Activated CD4-positive, CD25-positive, alpha-beta regulatory T cell treated with anti-CD3 and anti-CD28 coated beads, Interleukin-2, amount 50 U/mL, for 16 hours (primary cell): ENCODE data around the gene GNB1L.
"Not testable (repeated sequence)": the region's sequence is repeated elsewhere in the genome, so short reads cannot be mapped to it uniquely, and the experiment has no call there.

Experiments used
- DNase-seq: peaks from one replicate; pipeline ENCODE4 v3.0.0-alpha.2; 2020; ENCODE audit warnings: low read depth, low spot score

Gene GNB1L

DNA sequence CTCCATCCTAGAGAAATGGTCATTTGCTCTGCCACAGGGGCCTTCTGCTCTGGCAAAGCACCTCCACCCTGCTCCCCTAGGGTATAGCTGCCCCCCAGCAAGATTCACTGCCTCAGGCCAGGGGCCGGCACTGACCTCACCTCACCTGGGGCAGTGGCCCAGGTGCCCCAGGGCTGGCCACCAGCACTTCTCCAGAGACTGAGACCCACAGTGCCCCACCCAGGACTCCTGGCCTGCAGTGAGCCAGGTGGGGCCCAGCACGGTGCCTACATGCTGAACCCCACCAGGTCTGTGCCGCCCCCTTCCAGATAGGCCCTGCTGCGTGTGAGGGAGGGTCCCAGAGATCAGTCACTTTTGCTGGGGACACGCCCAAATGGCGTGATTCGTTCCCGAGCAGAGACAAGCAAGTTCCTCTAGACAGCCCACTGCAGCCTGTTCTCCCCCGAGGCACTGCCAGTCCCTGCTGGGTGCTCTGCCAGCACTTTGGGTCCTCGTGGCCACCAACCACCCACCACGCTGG, 10.8 kb downstream of the GNB1L start:
- DNase-seq = no peak

GRCh38 chr22:19843107-19843856, 11.4 kb downstream of the GNB1L start:
- DNase-seq = no peak

DNA sequence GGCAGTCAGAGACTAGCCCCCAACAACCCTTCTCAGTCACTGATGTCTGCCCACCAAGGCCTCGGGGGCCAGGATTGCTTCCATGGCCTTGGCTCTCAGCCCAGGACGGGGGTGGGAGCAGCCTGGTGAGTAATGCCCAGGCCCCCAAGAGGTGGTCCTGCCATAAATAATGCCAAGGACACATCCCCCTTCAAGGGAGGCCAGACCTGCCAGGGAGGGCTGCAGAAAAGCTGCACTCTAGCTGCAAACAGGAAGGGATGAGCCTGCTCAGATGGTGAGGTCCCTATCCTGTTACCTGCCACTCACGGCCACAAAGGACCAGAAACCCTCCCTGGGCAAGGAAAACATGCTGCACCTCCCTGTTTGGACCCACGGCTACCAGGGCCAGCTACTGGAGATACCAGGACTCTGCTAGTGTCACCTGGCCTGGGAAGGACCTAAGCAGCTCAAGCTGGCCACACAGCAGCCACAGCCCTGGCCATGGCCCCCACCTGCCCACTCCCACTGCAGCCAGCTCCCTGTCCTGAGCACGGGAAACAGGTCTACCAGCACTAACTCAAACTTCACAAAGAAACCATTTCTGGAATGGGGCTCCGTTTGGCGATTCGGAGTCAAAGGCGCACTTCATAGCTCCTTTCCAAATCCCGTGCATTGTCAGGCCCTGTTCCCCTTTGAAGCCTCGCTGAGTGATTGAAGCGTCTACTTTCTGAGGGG, 12.1 kb downstream of the GNB1L start:
- no peak for DNase-seq

DNA sequence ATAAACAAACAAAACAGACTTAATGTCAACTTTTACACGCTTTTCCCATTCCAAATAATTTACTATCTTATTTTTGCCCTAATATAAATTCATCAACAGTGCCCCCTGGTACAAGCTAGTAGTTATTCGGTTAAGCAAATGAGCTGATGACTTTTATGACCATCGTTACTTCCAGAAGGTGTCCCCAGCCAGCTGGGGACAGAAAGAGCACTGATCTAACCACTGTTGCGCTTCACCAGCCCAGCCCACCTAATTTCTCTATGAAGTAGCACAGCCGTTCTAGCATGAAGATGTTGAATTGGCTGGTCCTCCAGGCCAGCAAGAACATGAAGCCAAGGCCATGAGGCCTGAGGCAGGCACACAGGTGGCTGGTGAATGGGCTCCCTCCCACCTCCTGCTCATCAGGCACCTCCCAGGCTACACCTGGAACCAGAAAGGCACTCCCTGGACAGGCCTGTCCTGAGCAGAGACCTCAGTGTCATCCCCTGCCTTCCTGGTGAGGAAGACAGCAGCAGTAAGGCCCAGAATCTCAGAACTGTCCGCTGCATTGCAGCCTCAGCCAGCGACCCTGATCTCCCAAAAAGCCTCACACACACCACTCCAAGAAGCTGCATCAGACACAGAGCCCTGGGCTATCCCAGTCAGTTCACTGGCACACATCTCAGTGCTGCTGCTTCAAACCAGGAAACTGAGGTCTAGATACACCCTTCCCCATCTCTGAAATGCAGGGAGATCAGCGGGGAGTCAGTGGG, 12.9 kb downstream of the GNB1L start:
- DNase-seq = no peak

DNA sequence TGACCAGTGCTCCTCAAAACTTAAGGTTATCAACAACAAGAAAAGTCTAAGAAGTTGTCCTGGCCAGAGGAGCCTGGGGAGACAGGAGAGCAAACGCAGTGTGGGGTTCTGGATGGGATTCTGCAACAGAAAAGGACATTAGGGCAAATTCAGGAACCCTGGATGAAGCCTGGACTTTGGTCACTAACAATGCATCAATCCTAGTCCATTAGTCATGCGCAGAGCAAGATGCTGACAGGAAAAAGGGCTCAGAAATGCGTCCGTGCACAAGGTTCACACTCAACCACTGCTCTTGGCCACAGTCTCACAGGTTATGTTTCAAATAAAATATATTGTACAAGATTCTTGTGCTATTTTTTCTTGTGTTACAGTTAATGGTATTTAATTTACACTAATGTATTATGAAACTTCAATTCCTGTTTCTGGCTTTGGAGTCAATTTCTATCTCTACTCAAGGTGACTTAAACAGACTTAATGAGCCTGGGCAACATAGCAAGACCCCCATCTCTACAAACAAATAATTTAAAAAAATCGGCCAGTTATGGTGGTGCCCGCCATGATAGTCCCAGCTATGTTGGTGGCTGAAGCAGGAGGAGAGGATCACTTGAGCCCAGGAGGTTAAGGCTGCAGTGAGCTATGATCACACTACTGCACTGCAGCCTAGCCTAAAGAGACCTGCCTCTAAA, 13.6 kb downstream of the GNB1L start:
- DNase-seq = no peak

- DNase-seq = no peak
Measured at GRCh38 chr22:19840059-19840458, 14.6 kb downstream of the GNB1L start.

GRCh38 chr22:19837915-19838314, 16.8 kb downstream of the GNB1L start:
- no peak for DNase-seq

GRCh38 chr22:19836512-19836911, 18.2 kb downstream of the GNB1L start:
- no peak for DNase-seq

- DNase-seq = no peak
Measured at GRCh38 chr22:19834599-19834998, 20.1 kb downstream of the GNB1L start.

DNA sequence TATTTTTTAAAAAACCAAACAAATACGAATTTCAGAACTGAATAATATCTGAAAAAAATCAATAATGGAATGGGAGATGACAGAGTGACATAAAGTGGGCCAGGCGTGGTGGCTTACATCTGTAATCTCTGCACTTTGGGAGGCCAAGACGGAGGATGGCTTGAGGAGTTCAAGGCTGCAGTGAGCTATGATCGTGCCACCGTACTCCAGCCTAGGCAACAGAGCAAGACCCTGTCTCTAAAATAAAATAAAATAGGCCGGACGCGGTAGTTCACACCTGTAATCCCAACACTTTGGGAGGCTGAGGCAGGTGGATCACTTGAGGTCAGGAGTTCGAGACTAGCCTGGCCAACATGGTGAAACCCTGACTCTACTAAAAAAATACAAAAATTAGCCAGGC, 21.3 kb downstream of the GNB1L start:
- DNase-seq = not testable (repeated sequence)

DNA sequence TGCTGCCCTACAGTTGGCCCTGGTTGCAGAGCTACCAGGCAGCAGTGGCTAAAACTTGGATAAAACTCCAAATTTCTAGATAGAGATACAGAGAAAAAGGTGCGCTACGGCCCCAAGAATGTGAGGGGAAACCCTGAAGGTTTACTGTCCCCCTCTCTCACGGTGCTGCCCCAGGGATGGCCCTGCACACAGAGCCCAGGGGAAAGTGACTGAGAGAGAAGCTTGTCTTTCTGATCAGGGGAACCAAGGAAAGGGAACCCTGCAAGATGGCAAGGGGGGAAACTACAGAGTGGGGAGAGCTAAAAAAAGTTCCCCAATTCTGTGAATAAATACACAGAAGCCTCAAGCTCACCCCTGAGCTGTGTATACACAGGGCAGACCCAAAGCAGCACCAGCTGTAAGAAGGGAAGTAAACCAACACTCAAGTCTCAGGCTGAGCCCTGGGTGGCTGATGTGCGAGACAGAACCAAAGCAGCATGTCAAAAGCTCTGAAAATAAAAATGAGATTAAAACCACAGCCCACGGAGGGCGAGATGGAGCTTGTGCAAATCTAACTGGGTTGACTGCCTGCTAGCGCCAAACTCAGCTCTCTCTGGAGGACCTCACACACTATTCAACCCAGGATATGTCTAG, 22.1 kb downstream of the GNB1L start:
- DNase-seq = no peak

- not testable (repeated sequence) for DNase-seq
Measured at GRCh38 chr22:19831979-19832378, 22.7 kb downstream of the GNB1L start.

DNA sequence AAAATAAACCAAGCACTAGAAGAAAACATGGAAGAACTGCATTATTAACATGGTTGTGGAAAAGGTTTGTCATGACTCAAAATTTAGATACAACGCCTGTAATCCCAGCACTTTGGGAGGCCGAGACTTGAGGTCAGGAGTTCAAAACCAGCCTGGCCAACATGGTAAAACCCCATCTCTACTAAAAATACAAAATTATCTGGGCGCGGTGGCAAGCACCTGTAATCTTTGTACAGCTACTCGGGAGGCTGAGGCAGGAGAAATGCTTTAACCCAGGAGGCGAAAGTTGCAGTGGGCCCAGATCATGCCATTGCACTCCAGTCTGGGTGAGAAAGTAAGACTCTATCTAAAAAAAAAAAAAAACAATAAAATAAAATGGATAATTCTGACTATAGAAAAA, 23.7 kb downstream of the GNB1L start:
- DNase-seq = no peak

- no peak for DNase-seq
Measured at GRCh38 chr22:19828035-19828401, 26.7 kb downstream of the GNB1L start.

DNA sequence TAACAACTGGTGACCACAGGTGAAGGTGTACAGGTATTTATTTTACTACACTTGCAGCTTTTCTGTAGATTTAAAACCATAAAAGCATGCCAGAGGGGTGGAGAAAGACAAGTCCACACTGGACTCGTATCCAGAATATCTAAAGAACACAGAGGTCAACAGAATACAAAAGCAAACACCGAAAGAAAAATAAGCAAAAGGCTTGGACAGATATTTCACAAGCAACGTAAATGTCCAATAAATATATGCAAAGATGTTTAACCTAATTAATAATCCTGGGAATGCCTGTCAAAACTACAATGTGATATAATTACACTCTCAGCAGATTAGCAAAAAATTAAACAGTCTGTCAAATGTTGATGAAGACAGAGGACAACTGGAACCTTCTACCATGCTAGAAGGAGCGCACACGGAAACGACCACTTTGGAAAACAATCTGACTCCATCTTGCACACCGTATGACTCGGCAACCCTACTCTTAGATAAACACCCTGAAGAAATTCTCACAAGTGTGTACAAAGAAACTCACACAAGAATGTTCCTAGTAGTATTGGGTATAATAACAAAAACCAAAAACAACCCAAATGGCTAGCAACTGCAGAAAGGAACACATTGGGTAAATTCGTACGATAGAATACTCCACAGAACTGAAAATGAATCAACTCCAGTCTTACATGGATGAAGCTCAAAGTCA, 27.2 kb downstream of the GNB1L start:
- no peak for DNase-seq

GRCh38 chr22:19826619-19826950, 28.1 kb downstream of the GNB1L start:
- no peak for DNase-seq

GRCh38 chr22:19825904-19826618, 28.6 kb downstream of the GNB1L start:
- no peak for DNase-seq

- DNase-seq = no peak
Measured at GRCh38 chr22:19824926-19825339, 29.7 kb downstream of the GNB1L start.

DNA sequence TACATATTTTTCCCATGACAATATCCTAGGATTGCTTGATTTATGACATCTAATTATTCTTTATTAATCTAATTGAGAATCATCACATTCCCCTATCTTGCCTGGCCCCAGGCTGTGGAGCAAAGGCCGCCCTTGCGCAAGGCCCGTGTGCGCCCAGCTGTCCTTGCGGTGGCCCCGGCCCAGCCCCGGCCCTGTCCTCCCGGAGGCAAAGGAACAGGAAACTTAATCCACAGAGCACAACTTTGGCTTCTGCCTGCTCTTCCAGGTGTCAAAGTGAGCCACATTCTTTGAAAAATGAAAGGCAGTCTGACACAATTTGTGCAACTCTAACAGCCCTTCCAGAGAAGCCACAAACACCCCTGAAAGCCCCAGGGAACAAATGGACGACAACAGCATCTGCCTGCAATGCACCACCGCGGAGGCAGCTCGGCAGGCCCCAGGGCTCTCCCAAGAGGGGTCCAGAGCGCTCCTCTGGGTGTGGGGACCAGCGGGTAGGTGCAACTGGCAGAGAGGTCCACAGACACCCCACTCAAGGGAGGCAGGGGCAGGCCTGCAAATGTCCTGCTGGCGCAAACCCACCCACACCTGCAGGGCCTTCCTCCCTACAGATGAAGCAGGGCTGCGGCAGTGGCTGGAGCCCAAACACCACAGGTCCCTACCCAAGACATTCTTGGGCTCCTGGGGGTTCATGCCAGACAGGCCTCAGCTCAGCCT, 30.3 kb downstream of the GNB1L start:
- no peak for DNase-seq

DNA sequence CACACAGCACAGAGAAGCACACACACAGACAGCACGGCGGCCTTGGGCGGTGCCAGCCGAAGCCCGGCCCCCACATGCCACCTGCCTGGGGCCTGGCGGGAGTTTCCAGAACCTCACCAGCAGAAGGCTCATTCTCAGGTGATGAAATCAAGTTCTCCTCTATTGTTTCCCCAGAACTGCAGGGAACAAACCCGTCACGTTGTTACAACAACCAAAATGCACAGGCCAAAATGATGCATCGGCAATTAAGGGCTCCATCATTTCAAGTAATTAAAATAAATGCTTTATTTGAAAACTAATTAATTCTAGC, 30.8 kb downstream of the GNB1L start:
- no peak for DNase-seq
